HepG2 (cell line): ENCODE measurements around the gene VPS26A. TPM values are rescaled to one million over a fixed set of nuclear protein-coding genes. Genes with fewer than 3 reads are reported as not detected.

Source experiments
- ATAC-seq: fragments of 200-7000 bp; cut with Tn5 transposase; 3 replicates; pipeline ENCODE4 v1.9.1; 2020; ENCODE audit warnings: mild to moderate bottlenecking, moderate library complexity
- BruUV-seq: library from RNA; stranded (reverse); fragments of 400-500 nt; replicated peaks from 2 replicates; lab custom pipeline; 2021; lab: Mats Ljungman, UMichigan
- CTCF ChIA-PET: fragments of 300-600 bp; formaldehyde crosslinking; extraction: SDS; loops from one replicate; lab custom pipeline; 2021; ENCODE audit warnings: low total read pairs, inconsistent platforms, low intra/inter-chr PET ratio; lab: Yijun Ruan, JAX
- POLR2A ChIA-PET: fragments of 350-600 bp; sonication (Branson Sonifier 250); formaldehyde crosslinking; loops from one replicate; lab custom pipeline; 2020; ENCODE audit warnings: antibody characterized with exemption, inconsistent platforms; lab: Yijun Ruan, JAX
- DNase-seq: peaks from one replicate; pipeline ENCODE4 v3.0.0-alpha.2; 2015; ENCODE audit warnings: low spot score
- FAIRE-seq: peaks from 3 replicates; lab custom pipeline; 2011; peaks lifted over from hg19 to GRCh38; lab: Jason Lieb, UNC
- H2AFZ ChIP-seq: one replicate; pipeline ENCODE4 v1.6.1; 2011; ENCODE audit warnings: low read length, inconsistent platforms
- H3K27ac ChIP-seq: fragments of 300-600 bp; 3 replicates; pipeline ENCODE4 v1.8.0; 2011; ENCODE audit warnings: mixed run types, mild to moderate bottlenecking, mixed read lengths, low read length, inconsistent platforms; ENCODE audit not compliant: insufficient read depth; ENCODE audit errors: extremely low read length
- H3K27me3 ChIP-seq, 2 experiments: fragments of 200-600 bp in 1 of 2; 2 replicates in 1 of 2; 3 replicates in 1 of 2; pipeline versions ENCODE4 v1.6.0 to v1.8.0; 2011; ENCODE audit warnings: low read length in 2 of 2, mild to moderate bottlenecking in 2 of 2, moderate library complexity in 2 of 2, inconsistent platforms in 1 of 2; ENCODE audit not compliant: insufficient read depth in 2 of 2, control insufficient read depth in 1 of 2
- H3K36me3 ChIP-seq, 2 experiments: fragments of 200-600 bp in 1 of 2; replicated peaks in 1 of 2; 2 replicates in 1 of 2; 3 replicates in 1 of 2; pipeline versions ENCODE4 v1.5.1 to v1.8.0; 2011; ENCODE audit warnings: low read length in 2 of 2, inconsistent platforms in 1 of 2; ENCODE audit not compliant: insufficient read depth in 2 of 2, control insufficient read depth in 1 of 2
- H3K4me1 ChIP-seq: 2 replicates; pipeline ENCODE4 v1.5.1; 2012; ENCODE audit warnings: low read length, inconsistent platforms; ENCODE audit not compliant: insufficient read depth
- H3K4me2 ChIP-seq: 2 replicates; pipeline ENCODE4 v1.6.0; 2011; ENCODE audit warnings: low read depth, low read length, inconsistent platforms
- H3K4me3 ChIP-seq, 3 experiments: fragments of 200-600 bp in 1 of 3; sonication (generic), shearing (Covaris generic) in 1 of 3; replicated peaks in 1 of 3; 2 replicates each; pipeline ENCODE4 v1.5.1; 2011 to 2016; ENCODE audit warnings: low read length in 3 of 3, inconsistent platforms in 2 of 3, low read depth in 2 of 3, mild to moderate bottlenecking in 2 of 3, control low read depth in 1 of 3, mixed read lengths in 1 of 3; ENCODE audit not compliant: insufficient read depth in 1 of 3
- H3K79me2 ChIP-seq: one replicate; pipeline ENCODE4 v1.6.1; 2011; ENCODE audit warnings: low read length, inconsistent platforms; ENCODE audit not compliant: insufficient read depth
- H3K9ac ChIP-seq: 2 replicates; pipeline ENCODE4 v1.6.0; 2011; ENCODE audit warnings: mild to moderate bottlenecking, low read depth, low read length, inconsistent platforms; ENCODE audit not compliant: insufficient read depth
- H3K9me3 ChIP-seq: 2 replicates; pipeline ENCODE4 v1.5.1; 2012; ENCODE audit warnings: mild to moderate bottlenecking, low read length
- H4K20me1 ChIP-seq: 2 replicates; pipeline ENCODE4 v1.6.0; 2011; ENCODE audit warnings: inconsistent platforms, mild to moderate bottlenecking, low read length, moderate library complexity; ENCODE audit not compliant: insufficient read depth
- CEBPB ChIP-seq: IDR thresholded peaks from 2 replicates; pipeline ENCODE4 v1.6.1; 2011; ENCODE audit warnings: low read depth, low read length, improper control_type of control experiment, borderline replicate concordance
- KLF12 ChIP-seq: sonication (generic); formaldehyde crosslinking; IDR thresholded peaks from 2 replicates; pipeline ENCODE4 v1.4.0; 2020; ENCODE audit warnings: missing genetic modification reagents, borderline replicate concordance
- MIER3 ChIP-seq: IDR thresholded peaks from 2 replicates; pipeline ENCODE4 v1.6.1; 2016; ENCODE audit warnings: missing compliant biosample characterization, borderline replicate concordance
- PPARG ChIP-seq: conservative IDR thresholded peaks from 2 replicates; pipeline ENCODE4 v1.6.1; 2016; ENCODE audit warnings: missing biosample characterization, missing genetic modification reagents
- THAP11 ChIP-seq: IDR thresholded peaks from 2 replicates; pipeline ENCODE4 v1.6.1; 2016; ENCODE audit warnings: missing biosample characterization, missing genetic modification reagents
- ZBTB14 ChIP-seq: sonication (generic); formaldehyde crosslinking; IDR thresholded peaks from 2 replicates; pipeline ENCODE4 v1.4.0; 2020; ENCODE audit warnings: missing genetic modification reagents
- ZNF772 ChIP-seq: sonication (generic); formaldehyde crosslinking; IDR thresholded peaks from 2 replicates; pipeline ENCODE4 v1.5.0; 2020; ENCODE audit warnings: mild to moderate bottlenecking, missing genetic modification reagents
- ZNF782 ChIP-seq: sonication (generic); formaldehyde crosslinking; IDR thresholded peaks from 2 replicates; pipeline ENCODE4 v1.4.0; 2020; ENCODE audit warnings: missing genetic modification reagents, mild to moderate bottlenecking, borderline replicate concordance
- ZNF800 ChIP-seq: sonication (generic); formaldehyde crosslinking; IDR thresholded peaks from 2 replicates; pipeline ENCODE4 v1.4.0; 2020; ENCODE audit warnings: missing genetic modification reagents
- WGBS: methylation state at CpG from one replicate; pipeline ENCODE4 v1.1.6; 2017; ENCODE audit warnings: low lambda C conversion rate; 5-methylcytosine and 5-hydroxymethylcytosine counted together
- in situ Hi-C: cut with HindIII; loops from 2 replicates; pipeline ENCODE4 v1.10.0; 2017; ENCODE audit warnings: low pct_unique_long_range_greater_than_20kb; ENCODE audit not compliant: extremely low pct_ligation_motif_present
- intact Hi-C: fragments of 100-400 bp; cut with micrococcal nuclease; formaldehyde crosslinking; loops from one replicate; pipeline ENCODE4 v1.10.0; 2022; ENCODE audit not compliant: unreplicated experiment
- polyA plus RNA-seq, 8 experiments: library from polyadenylated mRNA; depleted of rRNA in 3 of 8; stranded (reverse) in 7 of 8; unstranded in 1 of 8; fragments of >200 nt; fragmentation: Illumina TruSeq in 4 of 8; extraction: Trizol in 4 of 8; gene quantifications; 2 replicates each; pipeline versions ENCODE4 v1.2.1 to v1.2.3, GENCODE V29; 2011 to 2016; ENCODE audit warnings: low read depth in 4 of 8, missing spikeins in 1 of 8, mixed read lengths in 1 of 8; ENCODE audit not compliant: insufficient read depth in 1 of 8
- total RNA-seq, 5 experiments: library from RNA; depleted of rRNA; stranded (reverse); fragments of >200 nt; fragmentation: Illumina TruSeq; extraction: Trizol; gene quantifications; 2 replicates each; pipeline ENCODE4 v1.2.3, GENCODE V29; 2016; ENCODE audit warnings: low read depth in 1 of 5

VPS26A gene
- total and polyA plus RNA-seq, 2 of the 13 experiments (the other 11 are each of a cell fraction or from before 2014, with no cell fraction given): 12.9 to 32.6 TPM

GRCh38 chr10:69088471-69088769, 35.6 kb upstream of the VPS26A start:
- Histone ChIP-seq H3K27ac (no peak overlapping the region), H3K4me1 (peaks cover 14% of the 10 kb centered on the region; the same call in 1 of the 2 replicates), H2AFZ (no peak overlapping the region), H3K27me3 (peaks cover 3 to 8% of the 10 kb centered on the region in 2 experiments; a peak in 4 of 5 replicates), H3K79me2 (no peaks in the 10 kb centered on the region), H3K4me3 (no peak overlapping the region), H3K36me3 (no peaks in the 10 kb centered on the region), H3K4me2 (no peak overlapping the region), H3K9me3 (no peaks in the 10 kb centered on the region), H3K9ac (no peak overlapping the region), H4K20me1 (no peaks in the 10 kb centered on the region)
- BruUV-seq: no TSS peak
- ATAC-seq: no peak
- FAIRE-seq: no peak
- DNase-seq: no peak
- 46% methylated on average over 3 of the region's 3 CpGs for WGBS
- intact Hi-C loops: no loop called here
- ChIA-PET CTCF (no interaction called here), POLR2A (no interaction called here)
- in situ Hi-C loops: no loop called here
- no peak for TF ChIP-seq KLF12 (CRISPR knock-in tag)
- no peak for TF ChIP-seq PPARG (CRISPR knock-in tag)
- TF ChIP-seq MIER3 (CRISPR knock-in tag): no peak
- TF ChIP-seq ZNF800 (CRISPR knock-in tag): no peak
- no peak for TF ChIP-seq THAP11 (CRISPR knock-in tag)
- no peak for TF ChIP-seq ZBTB14
- TF ChIP-seq ZNF772 (CRISPR knock-in tag): no peak
- TF ChIP-seq ZNF782: no peak
- TF ChIP-seq CEBPB: no peak
